GM19372 (cell line): ENCODE measurements around the gene R3HDML.
"Not testable (repeated sequence)": the region's sequence is repeated elsewhere in the genome, so short reads cannot be mapped to it uniquely, and the experiment has no call there.

Experiments used
- ATAC-seq: cut with Tn5 transposase; IDR thresholded peaks from one replicate; pipeline ENCODE4 v1.9.1; 2021; ENCODE audit warnings: mild to moderate bottlenecking, low read depth, moderate library complexity; ENCODE audit not compliant: unreplicated experiment

Gene R3HDML, protein sequence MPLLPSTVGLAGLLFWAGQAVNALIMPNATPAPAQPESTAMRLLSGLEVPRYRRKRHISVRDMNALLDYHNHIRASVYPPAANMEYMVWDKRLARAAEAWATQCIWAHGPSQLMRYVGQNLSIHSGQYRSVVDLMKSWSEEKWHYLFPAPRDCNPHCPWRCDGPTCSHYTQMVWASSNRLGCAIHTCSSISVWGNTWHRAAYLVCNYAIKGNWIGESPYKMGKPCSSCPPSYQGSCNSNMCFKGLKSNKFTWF

DNA sequence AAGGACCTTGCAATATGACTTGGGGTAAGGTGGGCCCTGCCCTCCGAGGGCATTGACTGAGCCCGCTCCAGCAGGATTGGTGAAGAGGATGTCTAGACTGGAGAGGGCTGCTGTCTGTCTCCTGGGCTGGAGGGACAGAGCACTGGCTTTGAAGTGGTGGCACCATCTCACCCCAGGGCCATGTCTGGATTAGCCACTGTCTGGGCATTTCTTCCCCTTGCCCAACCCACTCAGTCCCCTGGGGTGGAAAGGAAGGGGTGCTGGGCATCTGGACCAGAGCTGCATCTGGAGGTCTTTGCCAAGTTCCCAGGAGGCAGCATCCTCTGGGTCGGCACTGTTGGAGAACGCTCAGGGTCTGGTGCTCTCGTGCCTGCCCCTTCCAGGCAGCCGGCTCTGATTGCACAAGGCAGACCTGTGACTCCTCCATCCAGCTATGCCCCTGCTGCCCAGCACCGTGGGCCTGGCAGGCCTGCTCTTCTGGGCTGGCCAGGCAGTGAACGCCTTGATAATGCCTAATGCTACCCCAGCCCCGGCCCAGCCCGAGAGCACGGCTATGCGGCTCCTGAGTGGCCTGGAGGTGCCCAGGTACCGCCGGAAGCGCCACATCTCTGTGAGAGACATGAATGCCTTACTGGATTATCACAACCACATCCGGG is at the start of gene R3HDML:
TSS of gene R3HDML (plus strand) at position 319 of the 656 bp plus-strand sequence. CDS start at position 434, 115 bp downstream.
- ATAC-seq: no peak

DNA sequence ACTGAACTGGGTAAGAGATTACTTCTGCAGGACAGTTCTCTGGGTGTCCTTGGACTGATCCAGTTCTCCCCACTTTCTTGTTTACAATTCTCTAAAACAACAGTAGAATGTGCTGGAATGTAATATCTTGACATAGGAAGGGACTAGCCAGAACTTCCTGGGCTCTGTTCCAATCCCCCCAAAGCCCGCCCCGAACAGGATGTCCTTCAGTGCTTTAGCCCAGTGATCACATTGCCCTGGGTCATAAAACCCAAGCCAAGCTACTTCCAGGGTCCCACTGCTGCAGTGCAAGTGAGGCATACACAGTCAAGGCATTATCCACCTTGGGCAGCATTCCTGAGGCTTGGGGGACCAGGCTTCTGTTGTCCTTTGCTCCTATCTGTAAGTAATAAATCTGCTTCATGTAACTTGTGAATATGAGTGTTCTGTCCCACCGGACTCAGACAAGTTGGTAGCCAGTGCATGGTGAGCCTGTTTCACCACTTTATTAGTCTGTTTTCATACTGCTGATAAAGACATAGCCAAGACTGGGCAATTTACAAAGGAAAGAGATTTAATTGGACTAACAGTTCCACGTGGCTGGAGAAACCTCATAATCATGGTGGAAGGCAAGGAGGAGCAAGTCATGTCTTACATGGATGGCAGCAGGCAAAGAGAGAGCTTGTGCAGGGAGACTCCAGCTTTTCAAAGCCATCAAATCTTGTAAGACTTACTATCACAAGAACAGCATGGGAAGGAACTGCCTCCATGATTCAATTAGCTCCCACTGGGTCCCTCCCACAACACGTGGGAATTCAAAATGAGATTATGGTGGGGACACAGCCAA is 49.4 kb upstream of the R3HDML start:
- no peak for ATAC-seq

DNA sequence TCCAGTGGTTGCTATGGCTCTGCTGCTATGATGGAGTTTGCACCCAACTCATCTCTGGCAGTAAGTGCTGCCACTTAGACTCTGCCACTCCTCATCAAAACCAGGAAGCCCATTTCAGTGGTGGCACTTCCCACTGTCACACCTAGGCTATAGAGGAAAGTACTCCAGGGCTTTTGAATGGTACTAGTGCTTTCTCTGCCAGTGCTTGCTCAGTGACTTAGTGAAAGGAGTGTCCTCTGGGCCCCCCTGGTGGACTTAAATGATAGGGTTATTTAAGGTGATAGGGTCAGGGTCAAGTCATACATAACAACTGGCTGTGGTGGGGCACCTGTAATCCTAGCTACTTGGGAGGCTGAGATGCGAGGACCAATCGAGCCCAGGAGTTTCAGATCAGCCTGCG is 48.6 kb upstream of the R3HDML start:
- ATAC-seq: no peak

DNA sequence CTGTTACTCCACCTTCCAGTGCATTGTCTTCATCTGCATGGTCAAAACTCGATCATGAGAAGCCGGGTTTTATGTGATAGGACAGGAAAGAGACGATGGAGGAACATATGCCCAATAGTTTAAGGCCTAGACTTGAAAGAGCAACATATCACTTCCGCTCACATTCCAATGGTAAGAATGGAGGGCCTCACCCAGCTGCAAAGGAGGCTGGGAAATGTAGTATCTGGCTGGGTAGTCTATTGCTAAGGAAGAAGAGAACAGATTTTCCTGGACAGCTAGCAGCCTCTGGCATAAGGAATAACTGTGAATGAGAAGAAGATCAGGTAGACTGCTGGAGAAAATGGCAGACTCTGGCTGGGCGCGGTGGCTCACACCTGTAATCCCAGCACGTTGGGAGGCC is 45.1 kb upstream of the R3HDML start:
- no peak for ATAC-seq

DNA sequence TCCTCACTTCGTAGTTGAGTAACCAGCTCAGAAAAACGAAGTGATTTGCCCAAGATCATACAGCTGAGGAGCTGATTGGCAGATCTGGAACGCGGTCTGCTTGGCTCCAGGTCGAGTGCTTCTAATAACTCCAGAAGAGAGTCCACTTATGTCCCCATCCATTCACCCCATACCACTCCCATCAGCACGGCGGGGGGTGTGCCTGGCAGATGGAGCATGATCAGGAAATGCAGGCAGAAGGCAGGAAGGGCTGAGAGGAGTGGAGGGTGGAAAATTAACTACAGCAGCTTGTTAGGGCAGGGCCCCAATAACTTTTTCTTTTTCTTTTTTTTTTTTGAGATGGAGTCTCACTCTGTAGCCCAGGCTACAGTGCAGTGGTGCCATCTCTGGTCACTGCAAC is 40.8 kb upstream of the R3HDML start:
- ATAC-seq: no peak

DNA sequence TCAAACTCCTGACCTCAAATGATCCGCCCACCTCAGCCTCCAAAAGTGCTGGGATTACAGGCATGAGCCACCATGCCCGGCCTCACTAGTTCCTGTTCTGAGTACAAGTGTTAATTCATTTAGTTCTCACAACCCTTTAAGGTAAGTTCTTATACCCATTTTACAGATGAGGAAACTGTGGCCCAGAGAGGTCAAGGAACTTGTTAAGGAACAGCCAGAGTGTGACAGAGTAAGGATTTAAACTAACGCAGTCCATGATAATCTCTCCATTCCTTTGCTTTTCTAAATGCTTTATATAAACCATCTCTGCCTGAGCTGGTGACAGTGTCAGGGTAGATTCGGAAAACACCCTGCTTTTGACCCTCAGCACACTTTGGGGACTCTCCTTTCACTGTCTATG is 39.1 kb upstream of the R3HDML start:
- no peak for ATAC-seq

DNA sequence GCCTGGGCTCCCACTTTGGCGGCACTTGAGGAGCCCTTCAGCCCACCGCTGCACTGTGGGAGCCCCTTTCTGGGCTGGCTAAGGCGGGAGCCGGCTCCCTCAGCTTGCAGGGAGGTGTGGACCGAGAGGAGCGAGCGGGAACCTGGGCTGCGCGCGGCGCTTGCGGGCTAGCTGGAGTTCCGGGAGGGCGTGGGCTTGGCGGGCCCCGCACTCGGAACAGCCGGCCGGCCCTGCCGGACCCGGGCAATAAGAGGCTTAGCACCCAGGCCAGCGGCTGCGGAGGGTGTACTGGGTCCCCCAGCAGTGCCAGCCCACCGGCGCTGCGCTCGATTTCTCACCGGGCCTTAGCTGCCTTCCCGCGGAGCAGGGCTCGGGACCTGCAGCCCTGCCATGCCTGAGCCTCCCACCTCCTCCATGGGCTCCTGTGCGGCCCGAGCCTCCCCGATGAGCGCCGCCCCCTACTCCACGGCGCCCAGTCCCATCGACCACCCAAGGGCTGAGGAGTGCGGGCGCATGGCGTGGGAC is 37.8 kb upstream of the R3HDML start:
- not testable (repeated sequence) for ATAC-seq

DNA sequence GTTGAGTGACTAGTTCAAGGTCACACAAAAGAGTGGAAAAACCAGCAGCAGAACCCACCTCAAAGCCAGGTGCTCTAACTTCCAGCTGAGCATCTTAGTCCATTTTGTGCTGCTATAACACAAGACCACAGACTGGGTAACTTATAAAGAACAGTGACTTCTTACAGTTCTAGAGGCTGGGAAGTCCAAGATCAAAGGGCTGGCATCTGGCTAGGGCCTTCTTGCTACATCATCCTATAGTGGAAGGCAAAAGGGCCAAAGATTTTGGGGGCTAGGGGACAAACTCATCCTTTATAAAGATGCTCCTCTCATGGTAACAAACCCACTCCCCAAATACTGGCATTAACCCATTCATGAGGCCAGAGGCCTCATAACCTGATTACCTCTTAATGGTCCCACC is 35.6 kb upstream of the R3HDML start:
- no peak for ATAC-seq

DNA sequence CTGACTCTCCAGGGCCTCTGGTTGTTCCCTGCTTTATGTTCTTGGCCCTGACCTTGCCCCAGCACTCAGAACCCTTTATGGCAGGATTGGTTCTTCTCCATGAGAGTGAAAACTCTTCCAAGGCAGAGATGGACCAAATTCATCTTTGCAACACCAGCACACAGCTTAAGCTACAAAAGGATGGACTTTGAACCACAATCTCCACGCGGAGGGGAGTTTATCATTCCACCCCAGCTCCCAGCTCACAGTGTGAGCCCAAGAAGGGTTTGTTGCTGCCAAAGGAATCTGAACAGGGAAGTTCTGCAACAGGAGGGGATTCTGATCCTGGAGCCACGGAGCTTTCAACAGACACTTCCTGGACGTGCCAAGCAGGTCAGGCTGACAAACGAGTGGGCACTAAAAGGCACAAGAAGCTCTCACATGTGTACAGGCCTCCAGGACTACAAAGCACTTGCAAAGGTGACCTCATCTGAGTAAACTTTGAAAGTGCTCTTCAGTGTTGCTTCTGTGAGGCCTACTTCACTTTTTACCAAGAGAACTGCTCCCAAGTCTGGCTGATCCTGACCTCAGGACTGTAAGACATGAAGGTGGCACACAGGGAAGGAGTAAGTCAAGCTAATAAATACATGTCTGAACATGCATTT is 34.7 kb upstream of the R3HDML start:
- ATAC-seq: no peak

DNA sequence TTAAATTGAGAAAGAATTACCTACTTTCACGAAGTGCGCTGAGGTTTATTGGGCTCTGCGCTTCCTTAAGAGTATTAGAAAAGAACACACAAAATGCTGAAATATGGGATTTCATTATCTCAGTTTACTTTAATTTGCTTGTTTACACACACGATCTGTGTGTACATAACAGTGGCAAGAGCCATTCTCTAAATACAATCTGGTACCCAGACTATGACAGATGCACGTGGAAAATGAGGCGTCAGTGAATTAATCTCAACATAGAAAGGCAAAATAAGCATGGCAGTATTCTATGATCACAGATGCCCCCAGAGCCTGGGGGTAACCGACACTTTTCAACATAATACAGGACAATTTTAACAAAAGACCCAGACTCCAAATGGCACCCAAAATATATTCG is 34.1 kb upstream of the R3HDML start:
- no peak for ATAC-seq

DNA sequence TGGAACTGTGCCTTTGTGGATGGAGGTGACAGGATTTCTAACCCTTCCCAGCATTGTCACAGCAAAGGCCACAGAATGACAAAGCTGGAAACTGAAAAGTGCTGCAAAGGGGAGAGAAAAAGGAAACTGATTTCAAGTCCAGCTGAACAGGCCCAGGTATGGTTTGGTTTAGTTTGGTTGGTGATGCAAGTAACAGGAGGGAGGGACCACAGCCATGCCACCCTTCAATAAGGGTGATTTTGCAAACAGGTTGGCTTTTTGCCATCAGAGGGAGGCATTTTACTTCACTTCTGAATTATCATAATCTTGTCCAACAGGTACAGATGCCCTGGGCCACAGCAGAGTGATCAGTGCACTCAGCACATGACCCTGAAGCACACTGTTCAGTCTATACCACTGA is 32.5 kb upstream of the R3HDML start:
- ATAC-seq: no peak

DNA sequence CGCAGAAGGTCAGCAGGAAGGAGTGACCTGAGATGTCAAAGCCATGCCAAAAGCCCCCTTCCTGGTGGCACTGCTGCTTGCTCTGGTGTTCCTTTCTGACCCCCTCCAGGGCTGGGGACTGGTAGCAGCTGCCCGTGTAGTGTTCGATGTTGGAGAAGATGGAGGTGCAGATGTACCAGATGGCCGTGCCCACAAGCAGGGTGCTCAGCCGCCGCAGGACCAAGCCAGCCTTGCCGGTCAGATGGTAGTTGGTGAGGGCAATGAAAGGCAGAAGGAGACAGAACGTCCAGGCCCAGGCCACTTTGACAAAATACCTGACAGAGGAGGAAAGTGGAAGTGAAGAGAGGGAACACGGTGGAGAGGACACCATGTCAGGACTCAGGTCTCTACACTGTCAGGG is 29.9 kb upstream of the R3HDML start:
- no peak for ATAC-seq

DNA sequence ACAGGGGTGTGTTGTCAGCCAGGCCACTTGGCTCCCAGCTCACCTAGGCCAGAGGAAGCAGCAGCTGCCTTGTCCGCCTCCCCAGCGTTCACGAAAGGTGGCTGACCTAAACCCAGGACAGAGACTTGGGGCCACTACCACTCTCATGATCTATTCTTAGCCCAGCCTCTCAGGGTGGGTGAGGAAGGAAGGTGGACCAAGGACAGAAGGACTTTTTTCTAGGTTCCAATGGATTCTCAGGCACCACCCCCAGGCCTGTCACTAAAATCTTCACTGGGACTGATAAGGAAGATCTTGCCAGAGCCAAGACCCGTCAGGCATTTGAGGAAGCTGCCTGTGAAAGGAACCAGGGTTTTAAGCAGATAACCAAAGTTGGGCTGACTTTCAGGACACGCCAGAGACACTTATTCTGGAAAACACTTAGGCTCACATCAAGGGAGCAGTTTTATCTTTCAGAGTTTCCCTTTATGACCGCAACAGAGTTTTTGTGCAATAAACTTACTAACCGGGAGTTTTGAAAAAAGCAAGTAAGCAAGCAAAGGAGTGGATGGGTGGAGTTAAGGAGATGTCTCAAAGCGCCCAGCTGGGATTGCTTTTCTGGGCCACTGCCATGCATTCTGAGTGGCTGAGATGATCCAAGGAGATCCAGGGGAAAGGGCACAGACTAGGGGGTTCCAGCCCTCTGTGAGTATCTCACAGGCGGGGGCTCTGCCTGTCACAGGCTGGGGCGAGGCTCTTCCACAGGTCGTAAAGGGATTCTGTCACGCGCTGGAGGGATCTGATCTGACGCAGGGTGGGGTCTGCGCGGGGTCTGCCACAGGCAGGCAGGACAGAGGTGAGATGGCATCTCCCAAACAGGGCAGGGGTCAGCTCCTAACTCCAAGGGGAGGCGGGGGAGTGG is 26.8 kb upstream of the R3HDML start:
- no peak for ATAC-seq

DNA sequence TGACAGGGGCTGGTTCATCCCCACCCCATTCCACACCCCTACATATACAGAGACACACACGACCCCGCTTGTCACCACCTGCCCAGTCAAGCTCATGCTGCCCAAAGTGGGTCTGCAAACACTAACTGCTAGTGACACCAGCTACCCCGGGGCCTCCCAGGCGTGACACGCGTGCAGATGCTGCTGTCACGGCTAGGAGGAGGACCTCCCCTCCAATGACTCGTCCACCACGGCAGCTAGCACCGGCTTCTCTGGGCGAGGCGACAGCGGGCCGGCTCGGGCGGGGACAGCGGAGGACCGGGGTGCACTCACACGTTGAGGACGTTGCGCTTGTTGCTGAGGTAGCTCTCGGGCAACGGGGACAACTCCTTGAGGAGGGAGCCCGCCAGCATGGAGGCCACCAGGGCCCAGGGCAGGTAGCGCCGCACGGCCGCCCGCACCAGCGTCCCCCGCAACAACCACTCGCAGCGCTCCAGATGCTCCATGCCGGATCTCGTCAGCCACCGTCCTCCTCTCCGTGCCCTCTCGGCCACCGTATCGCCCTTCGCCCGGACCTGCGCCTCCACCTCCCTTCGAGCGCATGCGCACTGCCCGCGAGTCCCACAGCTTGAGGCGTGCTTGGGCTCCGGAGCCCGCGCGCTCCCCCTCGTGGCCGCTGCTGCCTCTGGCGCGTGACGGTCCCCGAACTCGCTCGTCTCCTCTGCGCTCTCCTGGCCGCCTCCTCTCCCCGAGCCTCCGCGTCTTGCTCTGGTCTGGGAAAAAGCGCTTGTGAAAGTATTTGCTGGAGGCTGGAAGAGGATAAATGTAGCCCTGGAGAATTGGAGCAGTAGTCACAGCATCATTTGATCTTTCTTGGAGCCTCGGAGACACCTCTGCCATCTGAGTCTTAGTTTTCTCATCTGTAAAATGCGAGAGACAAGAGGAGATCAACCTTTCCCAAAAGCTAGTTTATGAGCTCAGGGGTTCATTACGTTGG is 25.9 kb upstream of the R3HDML start, which contains the start of gene FITM2:
TSS of gene FITM2 (minus strand) at position 539 of the 976 bp plus-strand sequence. CDS start at position 485, 54 bp downstream.
- peak; percentile 96 for ATAC-seq

DNA sequence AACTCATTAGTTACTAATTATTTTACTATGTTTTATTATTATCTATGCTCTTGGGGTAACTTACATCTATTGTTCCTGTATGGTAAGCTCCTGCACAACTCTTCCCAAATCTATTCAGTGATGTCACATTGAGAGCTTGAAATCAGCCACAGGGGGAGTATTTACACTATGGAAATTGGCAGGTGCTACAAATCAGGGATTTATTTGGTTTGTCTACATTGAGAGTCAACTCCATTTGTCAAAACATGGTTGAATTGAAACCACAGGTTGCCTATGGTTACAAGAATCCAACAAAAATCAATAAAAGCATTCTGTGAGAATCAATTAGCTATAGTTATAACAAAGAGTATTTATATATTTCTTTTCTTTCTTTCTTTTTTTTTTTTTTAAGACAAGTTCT is 22.0 kb upstream of the R3HDML start:
- ATAC-seq: no peak

DNA sequence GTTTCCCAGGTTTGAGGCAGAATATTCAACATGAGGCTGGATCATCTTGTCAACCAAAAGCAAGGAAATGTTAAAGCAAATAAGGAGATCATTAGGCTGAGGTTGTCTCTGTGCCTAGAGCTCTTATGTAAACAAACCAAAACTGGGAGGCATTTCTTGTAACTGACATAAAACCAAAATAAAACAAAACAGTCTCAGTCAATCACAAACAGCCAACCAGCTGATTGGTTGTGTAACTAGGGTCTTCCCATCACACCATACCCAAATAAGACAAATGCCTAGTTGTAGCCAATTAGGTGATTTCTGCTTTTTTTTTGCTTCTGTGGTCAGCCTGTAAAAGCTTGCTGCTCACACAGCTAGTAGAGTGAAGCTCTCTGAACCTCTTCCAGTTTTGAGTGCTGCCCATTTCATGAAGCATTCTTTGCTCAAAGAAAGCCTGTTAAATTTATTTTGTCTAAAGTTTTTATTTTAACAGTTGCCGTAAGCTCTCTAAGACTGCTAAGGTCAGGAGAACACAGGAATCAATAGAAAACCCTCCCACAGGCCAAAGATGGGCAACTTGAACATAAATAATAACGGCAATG is 16.9 kb upstream of the R3HDML start:
- ATAC-seq: no peak

DNA sequence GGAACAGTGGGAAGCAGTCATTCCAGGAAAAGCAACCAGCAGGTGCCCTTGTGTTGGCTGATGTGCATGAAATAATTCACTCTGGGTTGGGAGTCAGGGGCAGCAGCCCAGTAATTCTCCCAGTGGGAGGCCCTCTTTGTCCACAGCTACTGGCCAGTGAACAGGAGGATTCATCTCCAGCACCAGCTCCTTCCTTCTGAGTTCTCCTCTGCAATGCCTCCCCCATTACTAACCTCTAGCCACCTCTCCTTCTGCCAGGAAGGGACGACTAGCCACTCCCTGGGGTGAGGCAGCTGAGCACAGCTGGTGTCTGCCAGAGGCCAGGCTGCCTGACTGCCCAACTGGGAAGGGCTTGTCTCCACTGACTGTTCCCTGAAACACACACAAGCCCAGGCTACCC is 12.5 kb upstream of the R3HDML start:
- ATAC-seq: no peak
